SK-N-MC (cell line): ENCODE data around the gene MRC2.

ENCODE experiments used
- EZH2 ChIP-seq: fragments of 200-600 bp; sonication (generic); IDR thresholded peaks from one replicate; pipeline ENCODE4 v1.6.1; 2017; ENCODE audit warnings: antibody characterized with exemption
- POLR2AphosphoS5 ChIP-seq: IDR thresholded peaks from 2 replicates; pipeline ENCODE4 v1.6.1; 2012; ENCODE audit warnings: mild to moderate bottlenecking, low read depth, low read length, borderline replicate concordance

DNA sequence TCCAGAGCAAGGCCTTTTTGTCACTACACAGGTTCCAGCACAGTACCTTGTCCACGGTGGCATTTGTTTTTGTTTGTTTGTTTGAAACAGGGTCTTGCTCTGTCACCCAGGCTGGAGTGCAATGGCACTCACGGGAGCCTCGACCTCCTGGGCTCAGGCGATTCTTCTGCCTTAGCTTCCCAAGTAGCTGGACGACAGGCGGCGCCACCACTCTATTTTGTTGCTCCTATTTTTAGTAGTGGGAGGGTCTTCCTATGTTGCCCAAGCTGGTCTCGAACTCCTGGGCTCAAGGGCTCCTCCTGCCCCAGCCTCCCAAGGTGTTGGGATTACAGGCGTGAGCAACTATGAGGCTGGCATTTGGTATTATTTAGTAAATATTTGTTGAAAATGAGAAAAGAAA lies 10.3 kb downstream of the MRC2 start:
- TF ChIP-seq EZH2 (no peak), POLR2AphosphoS5 (no peak)
